GM12878 (cell line): ENCODE results near the gene SLU7.

Source experiments
- ATF7 ChIP-seq: fragments of 450-650 bp; IDR thresholded peaks from 2 replicates; pipeline ENCODE4 v1.6.1; 2016; ENCODE audit warnings: low read depth, mild to moderate bottlenecking
- CTCF ChIP-seq, 3 experiments: IDR thresholded peaks in 2 of 3; conservative IDR thresholded peaks in 1 of 3; 2 replicates each; pipeline ENCODE4 v1.5.1; 2011; ENCODE audit warnings: low read depth in 3 of 3, low read length in 3 of 3, mild to moderate bottlenecking in 3 of 3, control low read depth in 2 of 3, moderate library complexity in 2 of 3, inconsistent platforms in 1 of 3, mixed read lengths in 1 of 3; ENCODE audit not compliant: control insufficient read depth in 2 of 3, insufficient read depth in 1 of 3; ENCODE audit errors: extremely low read depth in 1 of 3
- EZH2 ChIP-seq: IDR thresholded peaks from 2 replicates; pipeline ENCODE4 v1.6.1; 2012; ENCODE audit warnings: low read depth, mild to moderate bottlenecking, control low read depth, inconsistent platforms, low read length, borderline replicate concordance; ENCODE audit not compliant: control insufficient read depth
- HDAC2 ChIP-seq: fragments of 200-600 bp; sonication (generic); IDR thresholded peaks from 2 replicates; pipeline ENCODE4 v1.6.1; 2017
- MTA3 ChIP-seq: IDR thresholded peaks from 2 replicates; pipeline ENCODE4 v1.6.1; 2012; ENCODE audit warnings: low read length, inconsistent platforms, borderline replicate concordance
- POLR2AphosphoS5 ChIP-seq: IDR thresholded peaks from 2 replicates; pipeline ENCODE4 v1.6.1; 2011; ENCODE audit warnings: mild to moderate bottlenecking, low read length, inconsistent platforms
- STAT3 ChIP-seq: IDR thresholded peaks from 2 replicates; pipeline ENCODE4 v1.6.1; 2011; ENCODE audit warnings: low read depth, low read length, improper control_type of control experiment
- TCF7 ChIP-seq: IDR thresholded peaks from 2 replicates; pipeline ENCODE4 v1.6.1; 2014; ENCODE audit warnings: antibody characterized with exemption, borderline replicate concordance

GRCh38 chr5:160444407-160444806 lies 25.5 kb upstream of the SLU7 start:
- TF ChIP-seq CTCF (IDR thresholded peaks at IDR 0.05 in 2 of 3, conservative IDR thresholded peaks at IDR 0.05 in 1 of 3; ENCODE audit: control insufficient read depth in 2 of 3, extremely low read depth in 1 of 3, insufficient read depth in 1 of 3, low read depth in 3 of 3, low read length in 3 of 3) (no peak), POLR2AphosphoS5 (no peak), MTA3 (no peak), HDAC2 (no peak), STAT3 (no peak), TCF7 (no peak), EZH2 (no peak), ATF7 (no peak)
